Measurements from ENCODE around the gene RTP2.

The RTP2 gene

DNA sequence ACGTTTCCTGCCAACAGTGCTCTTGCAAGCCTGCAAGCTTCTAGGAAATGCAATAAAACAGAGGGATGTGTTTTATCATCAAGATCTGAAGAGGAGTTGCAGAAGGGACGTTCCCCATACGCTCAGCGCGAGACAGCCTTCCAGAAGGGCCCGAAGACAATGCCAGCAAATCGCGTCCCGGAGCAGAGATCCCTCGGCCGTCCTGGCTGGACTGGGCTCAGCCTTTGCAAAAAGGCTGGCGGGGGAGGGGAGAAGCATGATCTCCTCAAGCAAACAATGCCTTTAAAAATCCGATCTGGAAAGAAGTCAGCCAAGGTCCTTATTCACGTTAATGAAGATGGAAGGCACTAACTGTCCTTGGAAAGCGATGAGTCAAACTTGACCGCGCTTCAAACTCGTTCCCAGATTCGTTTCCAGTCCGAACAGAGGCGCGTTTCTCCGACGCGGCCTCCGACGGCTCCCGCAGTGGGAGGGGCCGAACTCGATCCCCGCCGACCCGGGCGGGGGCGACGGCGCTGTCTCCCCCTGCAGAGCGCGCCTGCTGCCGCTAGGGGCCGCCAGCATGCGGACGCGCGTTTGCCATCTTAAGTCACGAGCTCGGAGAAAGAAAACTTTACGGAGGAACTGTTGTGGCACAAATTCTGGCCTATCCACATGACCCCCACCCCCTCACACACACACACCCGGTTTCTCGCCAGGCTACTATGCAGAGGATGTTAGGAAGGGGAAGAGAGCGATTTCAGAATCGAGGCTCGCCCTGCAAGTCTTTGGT lies 37.4 kb upstream of the RTP2 start (continued):
- no peak for TF ChIP-seq ZNF132 (tag by site-specific recombination; IDR thresholded peaks at IDR 0.05; ENCODE audit: borderline replicate concordance)
- TF ChIP-seq, protein P1, sequence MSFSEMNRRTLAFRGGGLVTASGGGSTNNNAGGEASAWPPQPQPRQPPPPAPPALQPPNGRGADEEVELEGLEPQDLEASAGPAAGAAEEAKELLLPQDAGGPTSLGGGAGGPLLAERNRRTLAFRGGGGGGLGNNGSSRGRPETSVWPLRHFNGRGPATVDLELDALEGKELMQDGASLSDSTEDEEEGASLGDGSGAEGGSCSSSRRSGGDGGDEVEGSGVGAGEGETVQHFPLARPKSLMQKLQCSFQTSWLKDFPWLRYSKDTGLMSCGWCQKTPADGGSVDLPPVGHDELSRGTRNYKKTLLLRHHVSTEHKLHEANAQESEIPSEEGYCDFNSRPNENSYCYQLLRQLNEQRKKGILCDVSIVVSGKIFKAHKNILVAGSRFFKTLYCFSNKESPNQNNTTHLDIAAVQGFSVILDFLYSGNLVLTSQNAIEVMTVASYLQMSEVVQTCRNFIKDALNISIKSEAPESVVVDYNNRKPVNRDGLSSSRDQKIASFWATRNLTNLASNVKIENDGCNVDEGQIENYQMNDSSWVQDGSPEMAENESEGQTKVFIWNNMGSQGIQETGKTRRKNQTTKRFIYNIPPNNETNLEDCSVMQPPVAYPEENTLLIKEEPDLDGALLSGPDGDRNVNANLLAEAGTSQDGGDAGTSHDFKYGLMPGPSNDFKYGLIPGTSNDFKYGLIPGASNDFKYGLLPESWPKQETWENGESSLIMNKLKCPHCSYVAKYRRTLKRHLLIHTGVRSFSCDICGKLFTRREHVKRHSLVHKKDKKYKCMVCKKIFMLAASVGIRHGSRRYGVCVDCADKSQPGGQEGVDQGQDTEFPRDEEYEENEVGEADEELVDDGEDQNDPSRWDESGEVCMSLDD (tag by site-specific recombination; IDR thresholded peaks at IDR 0.05) = 0 out of 2 replicates have a peak, but pooled peaks have one; percentile 48
- TF ChIP-seq ZBTB20 (tag by site-specific recombination; IDR thresholded peaks at IDR 0.05) = no peak
- TF ChIP-seq ZNF169 (tag by site-specific recombination; IDR thresholded peaks at IDR 0.05) = no peak
- TF ChIP-seq ZFP37 (tag by site-specific recombination; IDR thresholded peaks at IDR 0.05) = peak; percentile 32; the same call in 1 of the 2 replicates
- TF ChIP-seq, protein P2, sequence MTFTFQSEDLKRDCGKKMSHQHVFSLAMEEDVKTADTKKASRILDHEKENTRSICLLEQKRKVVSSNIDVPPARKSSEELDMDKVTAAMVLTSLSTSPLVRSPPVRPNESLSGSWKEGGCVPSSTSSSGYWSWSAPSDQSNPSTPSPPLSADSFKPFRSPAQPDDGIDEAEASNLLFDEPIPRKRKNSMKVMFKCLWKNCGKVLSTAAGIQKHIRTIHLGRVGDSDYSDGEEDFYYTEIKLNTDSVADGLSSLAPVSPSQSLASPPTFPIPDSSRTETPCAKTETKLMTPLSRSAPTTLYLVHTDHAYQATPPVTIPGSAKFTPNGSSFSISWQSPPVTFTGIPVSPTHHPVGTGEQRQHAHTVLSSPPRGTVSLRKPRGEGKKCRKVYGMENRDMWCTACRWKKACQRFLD (tag by site-specific recombination; IDR thresholded peaks at IDR 0.05) = no peak
- no peak for TF ChIP-seq ZNF776 (tag by site-specific recombination; IDR thresholded peaks at IDR 0.05; ENCODE audit: borderline replicate concordance)
- no peak for TF ChIP-seq ZNF548 (tag by site-specific recombination; IDR thresholded peaks at IDR 0.05)
- TF ChIP-seq KLF7 (tag by site-specific recombination; IDR thresholded peaks at IDR 0.05; ENCODE audit: borderline replicate concordance) = no peak
- TF ChIP-seq, protein P3, sequence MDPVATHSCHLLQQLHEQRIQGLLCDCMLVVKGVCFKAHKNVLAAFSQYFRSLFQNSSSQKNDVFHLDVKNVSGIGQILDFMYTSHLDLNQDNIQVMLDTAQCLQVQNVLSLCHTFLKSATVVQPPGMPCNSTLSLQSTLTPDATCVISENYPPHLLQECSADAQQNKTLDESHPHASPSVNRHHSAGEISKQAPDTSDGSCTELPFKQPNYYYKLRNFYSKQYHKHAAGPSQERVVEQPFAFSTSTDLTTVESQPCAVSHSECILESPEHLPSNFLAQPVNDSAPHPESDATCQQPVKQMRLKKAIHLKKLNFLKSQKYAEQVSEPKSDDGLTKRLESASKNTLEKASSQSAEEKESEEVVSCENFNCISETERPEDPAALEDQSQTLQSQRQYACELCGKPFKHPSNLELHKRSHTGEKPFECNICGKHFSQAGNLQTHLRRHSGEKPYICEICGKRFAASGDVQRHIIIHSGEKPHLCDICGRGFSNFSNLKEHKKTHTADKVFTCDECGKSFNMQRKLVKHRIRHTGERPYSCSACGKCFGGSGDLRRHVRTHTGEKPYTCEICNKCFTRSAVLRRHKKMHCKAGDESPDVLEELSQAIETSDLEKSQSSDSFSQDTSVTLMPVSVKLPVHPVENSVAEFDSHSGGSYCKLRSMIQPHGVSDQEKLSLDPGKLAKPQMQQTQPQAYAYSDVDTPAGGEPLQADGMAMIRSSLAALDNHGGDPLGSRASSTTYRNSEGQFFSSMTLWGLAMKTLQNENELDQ (tag by site-specific recombination; IDR thresholded peaks at IDR 0.05; ENCODE audit: low read depth) = no peak
- TF ChIP-seq KLF1 (tag by site-specific recombination; IDR thresholded peaks at IDR 0.05) = no peak
- TF ChIP-seq YY2 (tag by site-specific recombination; IDR thresholded peaks at IDR 0.05) = 0 out of 2 replicates have a peak, but pooled peaks have one; percentile 23
- TF ChIP-seq ZNF76 (tag by site-specific recombination; IDR thresholded peaks at IDR 0.05; ENCODE audit: borderline replicate concordance, low read depth) = no peak
- 0 out of 2 replicates have a peak, but pooled peaks have one; percentile 10 for TF ChIP-seq ZNF341 (tag by site-specific recombination; IDR thresholded peaks at IDR 0.05; ENCODE audit: low read depth)
- TF ChIP-seq ZNF423 (tag by site-specific recombination; IDR thresholded peaks at IDR 0.05) = no peak
- TF ChIP-seq, protein P4, sequence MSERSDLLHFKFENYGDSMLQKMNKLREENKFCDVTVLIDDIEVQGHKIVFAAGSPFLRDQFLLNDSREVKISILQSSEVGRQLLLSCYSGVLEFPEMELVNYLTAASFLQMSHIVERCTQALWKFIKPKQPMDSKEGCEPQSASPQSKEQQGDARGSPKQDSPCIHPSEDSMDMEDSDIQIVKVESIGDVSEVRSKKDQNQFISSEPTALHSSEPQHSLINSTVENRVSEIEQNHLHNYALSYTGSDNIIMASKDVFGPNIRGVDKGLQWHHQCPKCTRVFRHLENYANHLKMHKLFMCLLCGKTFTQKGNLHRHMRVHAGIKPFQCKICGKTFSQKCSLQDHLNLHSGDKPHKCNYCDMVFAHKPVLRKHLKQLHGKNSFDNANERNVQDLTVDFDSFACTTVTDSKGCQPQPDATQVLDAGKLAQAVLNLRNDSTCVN (tag by site-specific recombination; optimal IDR thresholded peaks at IDR 0.05) = peak; percentile 88
- peak; percentile 69; the same call in 1 of the 2 replicates for TF ChIP-seq ZEB2 (tag by site-specific recombination; IDR thresholded peaks at IDR 0.05)
- no peak for TF ChIP-seq ZNF549 (tag by site-specific recombination; IDR thresholded peaks at IDR 0.05)
- TF ChIP-seq ZNF529 (tag by site-specific recombination; IDR thresholded peaks at IDR 0.05; ENCODE audit: insufficient replicate concordance) = no peak
- no peak for TF ChIP-seq ZNF112 (tag by site-specific recombination; IDR thresholded peaks at IDR 0.05)
- TF ChIP-seq ZBTB8A (tag by site-specific recombination; IDR thresholded peaks at IDR 0.05) = no peak
- TF ChIP-seq ZBTB7A (tag by site-specific recombination; IDR thresholded peaks at IDR 0.05; ENCODE audit: low read depth) = peak; percentile 72
- no peak for TF ChIP-seq ZNF843 (tag by site-specific recombination; IDR thresholded peaks at IDR 0.05)
- no peak for TF ChIP-seq ZNF184 (tag by site-specific recombination; IDR thresholded peaks at IDR 0.05)
- TF ChIP-seq ZNF629 (tag by site-specific recombination; IDR thresholded peaks at IDR 0.05) = peak; percentile 46
- TF ChIP-seq SP2 (tag by site-specific recombination; IDR thresholded peaks at IDR 0.05) = 0 out of 2 replicates have a peak, but pooled peaks have one; percentile 10
- no peak for TF ChIP-seq ZNF621 (tag by site-specific recombination; IDR thresholded peaks at IDR 0.05)
- no peak for TF ChIP-seq HOXC10 (CRISPR knock-in tag; IDR thresholded peaks at IDR 0.05)
- TF ChIP-seq ZNF391 (tag by site-specific recombination; IDR thresholded peaks at IDR 0.05; ENCODE audit: borderline replicate concordance, low read depth) = no peak
- TF ChIP-seq ZNF223 (tag by site-specific recombination; IDR thresholded peaks at IDR 0.05) = no peak
- TF ChIP-seq, protein P5, sequence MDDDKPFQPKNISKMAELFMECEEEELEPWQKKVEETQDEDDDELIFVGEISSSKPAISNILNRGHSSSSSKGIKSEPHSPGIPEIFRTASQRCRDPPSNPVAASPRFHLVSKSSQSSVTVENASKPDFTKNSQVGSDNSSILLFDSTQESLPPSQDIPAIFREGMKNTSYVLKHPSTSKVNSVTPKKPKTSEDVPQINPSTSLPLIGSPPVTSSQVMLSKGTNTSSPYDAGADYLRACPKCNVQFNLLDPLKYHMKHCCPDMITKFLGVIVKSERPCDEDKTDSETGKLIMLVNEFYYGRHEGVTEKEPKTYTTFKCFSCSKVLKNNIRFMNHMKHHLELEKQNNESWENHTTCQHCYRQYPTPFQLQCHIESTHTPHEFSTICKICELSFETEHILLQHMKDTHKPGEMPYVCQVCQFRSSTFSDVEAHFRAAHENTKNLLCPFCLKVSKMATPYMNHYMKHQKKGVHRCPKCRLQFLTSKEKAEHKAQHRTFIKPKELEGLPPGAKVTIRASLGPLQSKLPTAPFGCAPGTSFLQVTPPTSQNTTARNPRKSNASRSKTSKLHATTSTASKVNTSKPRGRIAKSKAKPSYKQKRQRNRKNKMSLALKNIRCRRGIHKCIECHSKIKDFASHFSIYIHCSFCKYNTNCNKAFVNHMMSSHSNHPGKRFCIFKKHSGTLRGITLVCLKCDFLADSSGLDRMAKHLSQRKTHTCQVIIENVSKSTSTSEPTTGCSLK (tag by site-specific recombination; IDR thresholded peaks at IDR 0.05) = no peak
